Measurements from ENCODE around the gene PRKG1.
"Not testable (repeated sequence)": the region's sequence is repeated elsewhere in the genome, so short reads cannot be mapped to it uniquely, and the experiment has no call there.

PRKG1 gene

DNA sequence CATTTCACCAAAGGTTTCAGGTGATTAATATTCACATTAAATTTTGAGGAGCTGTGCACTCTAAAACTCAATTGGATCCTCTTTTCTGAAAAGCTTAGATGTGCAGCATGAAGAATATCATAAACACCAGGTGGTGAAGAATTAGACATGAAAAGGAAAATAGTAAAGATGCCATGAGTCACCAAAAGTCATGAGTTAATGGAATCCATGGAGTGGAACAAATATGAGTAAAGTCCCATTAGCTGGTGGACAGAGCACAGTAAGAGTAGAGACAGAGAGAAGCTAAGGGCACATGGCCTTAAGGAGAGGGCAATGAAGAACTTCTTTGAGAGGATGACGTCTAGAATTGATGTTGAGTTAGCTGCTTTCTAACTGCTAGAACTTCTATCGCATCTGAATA, 353.5 kb downstream of the PRKG1 start:
- DNase-seq (ENCODE audit: low read depth), result no peak

GRCh38 chr10:51430506-51430905, 356.2 kb downstream of the PRKG1 start:
- no peak for DNase-seq (ENCODE audit: low read depth)

GRCh38 chr10:51433949-51434475, 359.7 kb downstream of the PRKG1 start:
- no peak for DNase-seq (ENCODE audit: low read depth)

DNA sequence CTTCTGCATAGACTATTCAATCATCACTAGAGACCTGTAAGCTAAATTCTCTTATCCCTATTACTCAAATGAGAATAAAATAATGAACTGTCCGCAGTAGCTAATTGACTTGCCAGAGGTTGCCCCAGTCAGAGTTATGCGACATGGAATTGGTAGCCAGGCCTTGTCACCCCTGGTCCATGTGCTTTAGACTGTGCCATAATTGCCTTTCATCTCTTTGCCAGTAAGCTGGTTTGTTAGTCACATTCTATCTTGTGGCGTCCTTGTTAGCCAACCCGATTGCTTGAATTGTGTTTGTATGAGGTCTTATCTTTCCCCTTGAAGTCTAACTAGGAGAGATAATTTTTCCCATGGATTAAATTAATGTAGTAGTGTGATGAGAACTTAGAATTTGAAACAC, 362.5 kb downstream of the PRKG1 start:
- no peak for DNase-seq (ENCODE audit: low read depth)

DNA sequence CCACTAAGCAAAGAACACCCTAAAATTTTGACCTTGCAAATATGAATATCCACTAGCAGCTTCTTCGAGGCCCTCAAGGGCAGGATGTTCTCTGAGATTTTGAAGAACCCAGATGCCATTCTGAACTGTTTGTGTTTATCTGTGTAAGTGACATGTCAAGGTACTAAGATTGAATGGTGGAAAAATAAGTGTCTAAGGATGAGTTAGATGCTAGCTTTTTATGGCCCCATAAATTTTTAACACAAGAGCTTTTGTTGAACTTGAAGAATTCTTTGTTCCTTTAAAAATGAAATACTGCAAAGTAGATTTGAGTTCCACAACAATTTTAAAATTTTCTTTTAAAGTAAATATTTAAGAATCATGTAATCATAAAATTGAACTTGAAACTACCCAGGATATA, 365.4 kb downstream of the PRKG1 start:
- no peak for DNase-seq (ENCODE audit: low read depth)

DNA sequence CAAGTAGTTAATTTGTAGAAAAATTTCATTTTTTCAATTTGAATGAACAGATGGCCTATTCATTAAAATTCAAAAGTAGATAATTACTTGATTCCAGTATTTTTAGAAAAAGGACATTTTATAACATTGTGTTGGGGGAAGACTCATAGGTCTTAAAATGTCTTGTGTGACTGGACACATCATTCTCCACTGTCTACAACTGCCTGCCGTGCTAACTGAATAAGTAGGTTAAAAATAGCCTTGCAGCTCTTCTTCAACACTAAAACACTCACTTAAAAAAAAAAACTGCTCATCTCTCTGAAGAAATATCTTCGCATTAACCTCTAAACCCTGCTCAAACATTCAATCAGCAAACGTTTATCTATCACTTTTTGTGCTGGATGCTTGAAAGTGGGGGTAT, 371.3 kb downstream of the PRKG1 start:
- DNase-seq (ENCODE audit: low read depth), result peak; percentile 12

- no peak for DNase-seq (ENCODE audit: low read depth)
These were observed 372.8 kb downstream of the PRKG1 start for GRCh38 chr10:51447119-51447518.

DNA sequence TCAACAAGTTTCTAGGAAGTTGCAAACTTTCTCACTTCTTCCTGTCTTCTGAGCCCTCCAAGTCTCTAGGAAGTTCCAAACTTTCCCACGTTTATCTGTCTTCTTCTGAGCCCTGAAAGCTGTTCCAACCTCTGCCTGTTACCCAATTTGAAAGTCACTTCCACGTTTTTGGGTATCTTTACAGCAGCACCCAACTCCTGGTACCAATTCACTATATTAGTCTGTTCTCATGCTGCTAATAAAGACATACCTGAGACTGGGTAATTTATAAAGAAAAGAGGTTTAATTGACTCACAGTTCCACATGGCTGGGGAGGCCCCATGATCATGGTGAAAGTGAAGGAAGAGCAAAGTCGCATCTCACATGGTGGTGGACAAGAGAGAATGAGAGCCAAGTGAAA, 381.5 kb downstream of the PRKG1 start:
- not testable (repeated sequence) for DNase-seq (ENCODE audit: low read depth)

DNA sequence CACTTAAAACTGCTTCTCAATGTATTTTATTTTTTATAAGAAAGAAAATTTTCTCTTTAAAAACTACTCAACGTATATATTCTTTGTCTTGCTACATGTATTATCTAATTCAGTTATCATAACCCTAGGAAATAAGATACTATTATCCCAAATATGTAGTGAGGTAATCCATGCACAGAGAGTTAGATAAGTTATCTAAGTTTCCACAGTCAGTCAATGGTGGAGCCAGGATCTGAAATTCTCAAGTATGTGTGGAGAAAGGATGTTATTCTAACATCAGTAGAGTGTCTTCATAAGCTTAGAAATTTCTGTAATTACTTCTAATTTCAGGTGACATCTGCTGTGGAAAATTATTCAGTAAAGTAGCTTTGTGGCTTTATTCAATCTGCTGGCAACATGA, 385.2 kb downstream of the PRKG1 start:
- DNase-seq (ENCODE audit: low read depth), result no peak

GRCh38 chr10:51462076-51462779, 387.9 kb downstream of the PRKG1 start:
- DNase-seq (ENCODE audit: low read depth), result peak; percentile 10

DNA sequence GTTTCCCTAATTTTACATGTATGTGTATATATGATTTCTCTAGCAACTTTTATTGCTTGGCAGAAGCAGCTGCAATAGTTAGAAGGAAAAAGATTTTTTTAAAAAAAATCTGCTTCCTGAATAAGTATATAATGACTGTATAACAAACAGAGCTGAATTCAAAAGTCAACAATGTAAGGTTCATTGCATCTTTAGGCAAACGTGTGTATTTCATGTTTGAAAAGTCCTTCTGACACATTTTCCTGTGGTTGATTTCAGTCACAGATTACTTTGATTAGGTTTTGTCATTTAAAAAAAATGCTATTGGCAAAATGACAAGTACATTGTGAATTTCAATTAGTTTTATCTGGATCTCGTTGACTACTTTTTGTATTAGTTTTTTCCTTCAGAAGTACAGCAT, 394.1 kb downstream of the PRKG1 start:
- no peak for DNase-seq (ENCODE audit: low read depth)

- DNase-seq (ENCODE audit: low read depth), result no peak
These were observed 395.4 kb downstream of the PRKG1 start for GRCh38 chr10:51469686-51470085.

- DNase-seq (ENCODE audit: low read depth), result no peak
These were observed 397.0 kb downstream of the PRKG1 start for GRCh38 chr10:51471271-51471670.

DNA sequence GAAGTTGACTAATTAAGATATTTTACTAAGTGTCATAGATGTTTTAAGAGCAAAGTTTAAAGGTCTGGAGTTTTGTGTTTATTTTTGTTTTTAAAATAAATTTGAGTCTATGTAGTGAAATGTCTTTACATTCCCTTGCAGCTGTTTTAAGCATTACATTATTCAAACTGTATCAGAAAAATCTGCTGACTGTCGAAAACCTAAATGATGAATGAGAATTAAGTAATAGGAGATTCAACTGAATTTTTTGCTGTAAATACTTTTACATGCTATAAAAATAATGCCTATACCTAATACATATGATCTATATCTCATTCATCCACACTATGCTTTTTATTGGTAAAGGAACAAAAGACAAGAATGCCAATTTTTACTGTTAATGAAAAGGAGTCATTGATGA, 397.9 kb downstream of the PRKG1 start:
- no peak for DNase-seq (ENCODE audit: low read depth)

- DNase-seq (ENCODE audit: low read depth), result no peak
These were observed 405.4 kb downstream of the PRKG1 start for GRCh38 chr10:51479711-51480110.

GRCh38 chr10:51485668-51486067, 411.4 kb downstream of the PRKG1 start:
- DNase-seq (ENCODE audit: low read depth), result no peak

- DNase-seq (ENCODE audit: low read depth), result no peak
These were observed 413.3 kb downstream of the PRKG1 start for GRCh38 chr10:51487576-51487975.

DNA sequence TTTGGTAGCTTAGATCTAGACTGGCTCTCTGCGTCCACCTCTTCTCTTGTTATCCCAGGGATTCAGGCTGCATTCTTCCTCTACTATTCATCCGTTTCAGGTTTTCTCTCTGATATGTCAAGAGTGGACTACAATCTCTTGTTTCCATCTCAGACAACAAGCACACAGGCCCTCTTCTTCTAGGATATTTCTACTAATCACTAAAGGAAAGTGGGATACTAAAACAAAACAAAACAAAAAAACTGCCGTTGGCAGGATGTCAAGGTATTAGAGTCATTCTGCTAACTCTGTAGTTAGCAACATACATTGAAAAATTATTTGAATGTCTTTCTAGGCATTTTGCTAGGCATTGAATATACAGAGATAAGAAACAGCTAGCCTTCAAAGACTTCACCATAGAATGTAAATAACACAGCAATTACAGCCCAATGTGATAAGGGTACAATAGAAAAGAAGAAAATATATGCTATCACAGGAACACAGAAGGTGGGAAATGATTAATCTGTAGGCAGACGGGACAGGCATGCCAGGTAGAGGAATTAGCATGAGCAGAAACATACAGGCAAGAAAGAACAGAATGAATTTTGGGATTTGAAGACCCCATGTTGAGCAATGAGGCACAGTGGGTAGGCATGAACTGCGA, 414.6 kb downstream of the PRKG1 start:
- DNase-seq (ENCODE audit: low read depth), result no peak

DNA sequence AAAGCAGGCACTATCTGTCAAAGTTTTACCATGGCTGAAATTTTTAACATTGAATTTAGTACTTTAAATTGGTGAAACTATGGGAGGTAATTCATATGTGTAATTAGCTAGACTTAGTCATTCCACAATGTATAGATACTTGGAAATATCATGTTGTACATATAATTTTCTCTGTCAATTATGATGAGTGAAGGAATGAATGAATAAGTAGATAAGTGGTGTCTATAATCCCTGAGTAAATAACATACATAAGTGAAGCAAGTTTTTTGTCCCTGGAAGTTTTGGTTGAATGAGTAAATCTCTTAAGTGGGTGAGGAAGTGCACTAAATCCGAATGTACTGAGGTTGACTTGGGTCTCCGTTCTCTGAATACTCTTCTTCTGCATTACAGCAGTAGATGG, 424.1 kb downstream of the PRKG1 start:
- no peak for DNase-seq (ENCODE audit: low read depth)

DNA sequence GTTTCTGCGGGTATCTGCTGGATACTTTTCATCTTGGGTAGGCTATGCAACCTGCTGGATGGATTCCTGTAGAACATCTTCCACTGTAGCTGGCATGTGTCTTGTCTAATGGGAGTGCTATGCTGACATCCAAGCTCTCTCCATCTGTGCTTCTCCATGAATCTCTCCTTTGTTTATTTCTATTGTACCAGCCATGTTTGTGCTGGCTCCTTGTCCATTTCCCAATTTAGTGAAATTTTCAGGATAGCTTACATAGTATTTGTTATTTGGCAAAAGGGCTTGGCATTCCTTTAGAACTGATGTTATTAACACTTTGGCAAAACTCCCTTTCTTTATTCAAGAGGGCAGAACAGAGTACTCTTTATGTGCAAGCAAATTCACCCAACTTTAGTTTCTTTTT, 427.1 kb downstream of the PRKG1 start:
- DNase-seq (ENCODE audit: low read depth), result peak; percentile 44

- no peak for DNase-seq (ENCODE audit: low read depth)
These were observed 427.8 kb downstream of the PRKG1 start for GRCh38 chr10:51502124-51502523.

- DNase-seq (ENCODE audit: low read depth), result no peak
These were observed 429.1 kb downstream of the PRKG1 start for GRCh38 chr10:51503378-51503777.

DNA sequence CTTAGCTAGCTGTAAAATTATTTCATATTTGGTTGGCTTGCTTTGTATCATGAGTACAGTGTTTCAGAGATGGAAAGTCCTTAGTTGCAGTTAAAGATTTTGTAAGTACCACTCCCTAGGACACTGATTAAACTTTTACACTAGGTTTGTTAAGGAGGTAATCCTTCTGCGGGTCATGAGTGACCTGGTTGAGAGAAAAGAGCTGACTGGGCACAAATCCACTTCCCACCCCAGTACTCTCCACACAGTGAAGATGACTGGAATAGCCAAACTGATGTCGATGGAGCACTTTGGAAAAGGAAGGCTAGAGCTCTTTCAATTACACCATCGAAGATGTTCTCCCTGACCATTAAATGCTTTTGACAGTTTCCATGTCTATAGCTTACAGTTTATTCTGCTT, 433.2 kb downstream of the PRKG1 start:
- no peak for DNase-seq (ENCODE audit: low read depth)

DNA sequence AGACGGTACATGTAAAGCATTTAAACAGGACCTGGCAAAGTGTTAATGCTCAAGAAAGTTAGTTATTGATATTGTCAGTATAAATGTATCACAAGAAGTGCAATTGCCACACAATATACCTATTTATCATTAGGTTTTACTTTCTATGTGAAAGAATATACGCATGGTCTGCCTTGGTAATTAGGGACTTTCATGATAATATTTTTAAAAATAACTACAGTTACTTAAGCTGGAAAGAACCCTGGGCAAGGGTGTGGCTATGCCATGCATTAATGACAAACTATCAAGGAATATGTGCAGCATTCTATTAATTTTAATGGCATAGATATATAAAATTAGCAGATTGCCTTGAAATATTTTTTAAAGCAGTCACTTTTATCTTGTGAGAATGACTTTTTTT, 433.9 kb downstream of the PRKG1 start:
- no peak for DNase-seq (ENCODE audit: low read depth)
